ENCODE results near the gene PCDHGB4. TPM values are rescaled to one million over a fixed set of nuclear protein-coding genes. Genes with fewer than 3 reads are reported as not detected.
"Not testable (repeated sequence)": the region's sequence is repeated elsewhere in the genome, so short reads cannot be mapped to it uniquely, and the experiment has no call there.

The PCDHGB4 gene
- total RNA-seq, result 1 to 10 TPM; 5.2 to 8.9 (median 8.4) TPM

DNA sequence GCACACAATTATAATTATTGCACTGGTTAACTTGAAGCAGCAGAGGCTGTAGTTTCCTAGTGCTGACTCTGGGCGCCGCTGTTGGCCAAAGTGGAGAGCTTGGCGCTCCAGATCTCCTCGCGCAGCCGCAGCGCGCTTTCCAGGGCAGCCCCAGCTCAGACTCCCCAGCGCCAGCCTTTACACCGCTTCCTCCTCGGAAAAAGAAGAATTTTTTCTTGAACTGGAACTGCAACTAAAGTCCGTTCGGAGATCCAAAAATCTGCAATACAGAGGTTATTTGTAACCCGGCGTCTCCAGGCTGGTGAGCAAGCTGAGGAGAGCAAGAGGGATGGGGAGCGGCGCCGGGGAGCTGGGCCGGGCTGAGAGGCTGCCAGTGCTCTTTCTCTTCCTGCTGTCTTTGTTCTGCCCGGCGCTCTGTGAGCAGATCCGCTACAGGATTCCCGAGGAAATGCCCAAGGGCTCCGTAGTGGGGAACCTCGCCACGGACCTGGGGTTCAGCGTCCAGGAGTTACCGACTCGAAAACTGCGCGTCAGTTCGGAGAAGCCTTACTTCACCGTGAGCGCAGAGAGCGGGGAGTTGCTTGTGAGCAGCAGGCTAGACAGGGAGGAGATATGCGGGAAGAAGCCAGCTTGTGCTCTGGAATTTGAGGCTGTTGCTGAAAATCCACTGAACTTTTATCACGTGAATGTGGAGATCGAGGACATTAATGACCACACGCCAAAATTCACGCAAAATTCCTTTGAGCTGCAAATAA is at the start of gene PCDHGB4:
Gene PCDHGB4 (plus strand): TSS at position 142 of the 755 bp plus-strand sequence. CDS start 187 bp downstream, at position 329.
- intact Hi-C loops (cut with DNase I; ENCODE audit: low total_unique reads); H3K4me3 ChIP-seq (ENCODE audit: low read depth, poor library complexity, severe bottlenecking): not testable (repeated sequence)
- 13 to 14% methylated on average over 23 to 24 of the region's 40 CpGs for WGBS, 2 donors
- peak in 1 of 2 donors; percentile 69 for DNase-seq (ENCODE audit: low spot score in 2 of 2)

DNA sequence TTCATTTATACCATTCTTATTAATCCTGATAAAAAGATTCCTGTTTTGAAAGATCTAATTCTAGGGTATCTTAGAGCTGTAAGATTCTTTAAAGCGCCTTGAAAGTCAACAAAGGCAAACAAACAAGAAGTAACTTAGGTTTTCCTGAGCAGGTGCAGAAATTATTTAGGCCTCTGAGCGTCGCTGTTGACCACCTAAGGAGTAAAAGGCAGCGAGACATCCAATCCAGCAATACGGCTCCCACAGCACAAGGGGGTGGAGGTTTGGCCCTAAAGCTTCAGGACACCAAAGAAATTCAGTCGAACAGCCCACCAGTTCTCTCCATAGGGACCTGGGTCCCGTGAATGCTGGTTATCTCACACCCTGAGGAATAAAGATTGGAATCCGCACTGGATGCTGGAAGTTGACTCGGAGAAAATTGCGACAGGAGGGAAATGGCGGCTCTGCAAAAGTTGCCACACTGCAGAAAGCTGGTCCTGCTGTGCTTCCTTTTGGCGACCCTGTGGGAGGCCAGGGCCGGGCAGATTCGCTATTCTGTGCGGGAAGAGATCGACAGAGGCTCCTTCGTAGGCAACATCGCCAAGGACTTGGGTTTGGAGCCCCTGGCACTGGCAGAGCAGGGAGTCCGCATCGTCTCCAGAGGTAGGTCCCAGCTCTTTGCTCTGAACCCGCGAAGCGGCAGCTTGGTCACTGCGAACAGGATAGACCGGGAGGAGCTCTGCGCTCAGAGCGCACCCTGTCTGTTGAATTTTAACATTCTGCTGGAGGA is 48.8 kb upstream of the PCDHGB4 start, which contains the start of gene PCDHGA2:
Gene PCDHGA2 (plus strand): TSS at position 223 of the 769 bp plus-strand sequence.
- intact Hi-C loops (cut with DNase I; ENCODE audit: low total_unique reads), result no loop called here
- DNase-seq (ENCODE audit: low spot score in 2 of 2), result no peak
- 7 to 15% methylated on average over 27 of the region's 27 CpGs for WGBS, 2 donors
- peak within 1 kb of the TSS; percentile 14 for H3K4me3 ChIP-seq (ENCODE audit: low read depth, poor library complexity, severe bottlenecking)
- no peak for TF ChIP-seq CTCF (IDR thresholded peaks at IDR 0.05)
- TF ChIP-seq POLR2A (IDR thresholded peaks at IDR 0.05), result no peak

GRCh38 chr5:141340781-141341354 is 46.6 kb upstream of the PCDHGB4 start:
- H3K4me3 ChIP-seq (ENCODE audit: low read depth, poor library complexity, severe bottlenecking); intact Hi-C loops (cut with DNase I; ENCODE audit: low total_unique reads); DNase-seq (ENCODE audit: low spot score in 2 of 2): not testable (repeated sequence)
- 41 to 66% methylated on average over 27 to 39 of the region's 45 CpGs for WGBS, 2 donors

DNA sequence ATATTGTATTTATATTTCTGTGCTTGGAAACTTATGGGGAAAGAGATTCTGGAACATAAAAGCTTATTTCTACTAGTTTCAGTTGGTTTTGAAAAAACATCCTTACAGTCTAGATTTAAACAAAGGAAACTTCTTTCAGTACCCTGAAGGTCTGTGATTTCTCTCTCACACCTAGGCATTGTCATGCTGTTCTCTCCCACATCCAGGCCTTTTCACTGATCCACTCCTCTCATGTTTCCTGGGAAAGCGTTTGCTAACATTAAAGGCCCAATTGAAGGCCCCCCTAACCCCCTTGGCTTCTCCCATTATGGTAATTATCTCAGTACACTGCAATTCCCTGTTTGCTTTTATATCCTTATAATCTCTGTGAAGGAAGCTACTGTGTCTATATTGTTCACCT is 44.7 kb upstream of the PCDHGB4 start:
- intact Hi-C loops (cut with DNase I; ENCODE audit: low total_unique reads), result no loop called here
- TF ChIP-seq CTCF (IDR thresholded peaks at IDR 0.05) (no peak), POLR2A (IDR thresholded peaks at IDR 0.05) (no peak)
- no peak overlapping the region for H3K4me3 ChIP-seq (ENCODE audit: low read depth, poor library complexity, severe bottlenecking)
- no peak for DNase-seq (ENCODE audit: low spot score in 2 of 2)
- WGBS, 2 donors, result 18 to 22% methylated on average over 1 of the region's 1 CpG

DNA sequence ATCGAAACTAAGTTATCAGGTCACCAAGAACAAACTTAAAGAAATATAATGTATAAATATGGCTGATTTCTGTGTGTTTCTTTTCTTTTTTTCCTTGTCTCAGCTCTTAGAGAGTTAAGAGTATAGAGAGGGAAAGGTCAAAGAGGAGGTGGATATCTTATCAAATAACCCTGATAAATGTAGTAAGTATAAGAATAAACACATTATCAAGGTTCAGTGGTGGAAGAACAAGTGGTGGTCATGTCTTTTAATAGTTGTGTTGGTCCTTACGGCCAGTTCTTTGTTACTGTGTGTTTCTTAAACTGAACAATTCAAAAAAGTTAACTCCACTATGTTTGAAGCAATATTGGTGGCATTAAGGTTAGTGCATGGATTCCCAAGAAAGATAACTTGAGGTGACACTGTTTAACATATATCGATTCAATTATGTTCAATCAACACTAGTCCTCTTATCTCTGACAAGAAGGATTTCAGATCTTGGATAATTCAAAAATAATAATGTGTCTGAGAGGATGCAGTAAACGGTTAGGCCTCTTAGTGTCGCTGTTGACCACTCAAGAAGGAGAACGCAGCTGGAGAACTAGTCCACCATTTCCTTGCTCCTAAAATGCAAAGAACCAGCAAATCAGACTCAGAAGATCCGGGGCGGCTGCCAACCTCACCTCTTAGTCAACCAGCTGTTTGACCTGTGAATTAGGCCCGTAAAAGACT is 44.1 kb upstream of the PCDHGB4 start, which contains the start of gene PCDHGA3:
Gene PCDHGA3 (plus strand): TSS at position 588 of the 711 bp plus-strand sequence. CDS start 205 bp downstream, outside the sequence.
- DNase-seq (ENCODE audit: low spot score in 2 of 2), result no peak
- no peak for TF ChIP-seq CTCF (IDR thresholded peaks at IDR 0.05)
- intact Hi-C loops (cut with DNase I; ENCODE audit: low total_unique reads), result no loop called here
- no peak within 1 kb of the TSS for H3K4me3 ChIP-seq (ENCODE audit: low read depth, poor library complexity, severe bottlenecking)
- WGBS, 2 donors, result 23 to 31% methylated on average over 9 of the region's 9 CpGs

GRCh38 chr5:141343953-141344463 is 43.5 kb upstream of the PCDHGB4 start:
- no peak overlapping the region for H3K4me3 ChIP-seq (ENCODE audit: low read depth, poor library complexity, severe bottlenecking)
- WGBS, 2 donors, result 24 to 26% methylated on average over 31 of the region's 31 CpGs
- TF ChIP-seq CTCF (IDR thresholded peaks at IDR 0.05) (no peak), POLR2A (IDR thresholded peaks at IDR 0.05) (no peak)

More at GRCh38 chr5:141343953-141344463, 43.5 kb upstream of the PCDHGB4 start:
- no peak for DNase-seq (ENCODE audit: low spot score in 2 of 2)
- intact Hi-C loops (cut with DNase I; ENCODE audit: low total_unique reads), result no loop called here
